ENCODE measurements around the gene COL4A2.

COL4A2 gene

GRCh38 chr13:110351636-110352420 lies 44.7 kb downstream of the COL4A2 start:
- no peak overlapping the region for H2BK12ac ChIP-seq (ENCODE audit: low read length)
- no peak overlapping the region for H2BK120ac ChIP-seq (ENCODE audit: low read depth, low read length)
- no CpG with 5 or more reads among the region's 6 CpGs for WGBS, 2 donors (ENCODE audit: extremely low coverage in 2 of 2, insufficient read length in 2 of 2, insufficient replicate concordance in 1 of 2)
- H3K27ac ChIP-seq (replicated peaks; ENCODE audit: low read length), result no peak overlapping the region
- no peak overlapping the region for H2BK15ac ChIP-seq (ENCODE audit: low read length)
- peaks cover 12% of the 10 kb centered on the region for H3K79me1 ChIP-seq (ENCODE audit: low read depth, low read length)
- H3K9me3 ChIP-seq (replicated peaks in 1 of 2; ENCODE audit: control insufficient read depth in 2 of 2, insufficient read depth in 1 of 2, low read depth in 1 of 2, low read length in 2 of 2), result no peaks in the 10 kb centered on the region
- no peak overlapping the region for H3K23ac ChIP-seq (ENCODE audit: low read depth, low read length, poor library complexity)
- no peaks in the 10 kb centered on the region for H3K27me3 ChIP-seq (ENCODE audit: control insufficient read depth in 3 of 3, insufficient read depth in 3 of 3, low read depth in 1 of 3, low read length in 3 of 3)
- peaks cover 4 to 6% of the 10 kb centered on the region in 2 donors for H3K4me1 ChIP-seq (ENCODE audit: control insufficient read depth in 2 of 2, insufficient read depth in 1 of 2, low read depth in 1 of 2, low read length in 2 of 2)
- H3K18ac ChIP-seq (ENCODE audit: low read length), result no peak overlapping the region
- no peak overlapping the region for H3K4me2 ChIP-seq (ENCODE audit: insufficient read depth, low read length, poor library complexity, severe bottlenecking)
- peaks cover 0 to 14% of the 10 kb centered on the region in 2 donors for H3K36me3 ChIP-seq (replicated peaks in 1 of 2; ENCODE audit: control insufficient read depth in 2 of 2, insufficient read depth in 2 of 2, low read length in 2 of 2)
- no peak overlapping the region for H3K14ac ChIP-seq (ENCODE audit: low read length)
- H2BK5ac ChIP-seq (ENCODE audit: low read length), result no peak overlapping the region
- H3K9ac ChIP-seq (ENCODE audit: low read depth, low read length, poor library complexity), result no peak overlapping the region
- H4K8ac ChIP-seq (ENCODE audit: low read depth, low read length), result no peak overlapping the region
- no peak overlapping the region for H2AK5ac ChIP-seq (ENCODE audit: low read depth, low read length)
- H2AFZ ChIP-seq (ENCODE audit: low read length), result no peak overlapping the region
- H3K4ac ChIP-seq (ENCODE audit: low read length), result no peak overlapping the region
- H4K91ac ChIP-seq (ENCODE audit: low read depth, low read length, poor library complexity), result no peak overlapping the region
- H3K4me3 ChIP-seq (ENCODE audit: low read length in 2 of 2), result no peak overlapping the region
- DNase-seq (ENCODE audit: low spot score), result no peak

GRCh38 chr13:110352735-110353134 lies 45.7 kb downstream of the COL4A2 start:
- Histone ChIP-seq H2BK12ac (ENCODE audit: low read length) (no peak overlapping the region), H3K27ac (replicated peaks; ENCODE audit: low read length) (no peak overlapping the region), H3K4me2 (ENCODE audit: insufficient read depth, low read length, poor library complexity, severe bottlenecking) (no peak overlapping the region), H3K9me3 (replicated peaks in 1 of 2; ENCODE audit: control insufficient read depth in 2 of 2, insufficient read depth in 1 of 2, low read depth in 1 of 2, low read length in 2 of 2) (no peaks in the 10 kb centered on the region), H2BK120ac (ENCODE audit: low read depth, low read length) (no peak overlapping the region), H2AK5ac (ENCODE audit: low read depth, low read length) (no peak overlapping the region), H3K79me1 (ENCODE audit: low read depth, low read length) (peaks cover 10% of the 10 kb centered on the region), H2AFZ (ENCODE audit: low read length) (no peak overlapping the region), H3K18ac (ENCODE audit: low read length) (peak overlapping the region; percentile 52), H3K27me3 (ENCODE audit: control insufficient read depth in 3 of 3, insufficient read depth in 3 of 3, low read depth in 1 of 3, low read length in 3 of 3) (no peaks in the 10 kb centered on the region), H3K9ac (ENCODE audit: low read depth, low read length, poor library complexity) (no peak overlapping the region), H3K36me3 (replicated peaks in 1 of 2; ENCODE audit: control insufficient read depth in 2 of 2, insufficient read depth in 2 of 2, low read length in 2 of 2) (peaks cover 3 to 20% of the 10 kb centered on the region in 2 donors), H4K8ac (ENCODE audit: low read depth, low read length) (no peak overlapping the region), H4K91ac (ENCODE audit: low read depth, low read length, poor library complexity) (no peak overlapping the region), H3K23ac (ENCODE audit: low read depth, low read length, poor library complexity) (peak overlapping the region; percentile 69), H3K4me3 (ENCODE audit: low read length in 2 of 2) (no peak overlapping the region), H2BK15ac (ENCODE audit: low read length) (no peak overlapping the region), H3K4ac (ENCODE audit: low read length) (no peak overlapping the region), H3K4me1 (ENCODE audit: control insufficient read depth in 2 of 2, insufficient read depth in 1 of 2, low read depth in 1 of 2, low read length in 2 of 2) (peaks cover 3 to 6% of the 10 kb centered on the region in 2 donors), H3K14ac (ENCODE audit: low read length) (no peak overlapping the region), H2BK5ac (ENCODE audit: low read length) (no peak overlapping the region)
- DNase-seq (ENCODE audit: low spot score), result no peak
- WGBS, 2 donors (ENCODE audit: extremely low coverage in 2 of 2, insufficient read length in 2 of 2, insufficient replicate concordance in 1 of 2), result no CpG with 5 or more reads among the region's 8 CpGs

- Histone ChIP-seq H2BK12ac (ENCODE audit: low read length) (no peak overlapping the region), H3K4ac (ENCODE audit: low read length) (no peak overlapping the region), H2BK15ac (ENCODE audit: low read length) (no peak overlapping the region), H3K27me3 (ENCODE audit: control insufficient read depth in 3 of 3, insufficient read depth in 3 of 3, low read depth in 1 of 3, low read length in 3 of 3) (no peaks in the 10 kb centered on the region), H3K79me1 (ENCODE audit: low read depth, low read length) (peaks cover 10% of the 10 kb centered on the region), H2BK5ac (ENCODE audit: low read length) (no peak overlapping the region), H3K4me2 (ENCODE audit: insufficient read depth, low read length, poor library complexity, severe bottlenecking) (no peak overlapping the region), H3K9ac (ENCODE audit: low read depth, low read length, poor library complexity) (no peak overlapping the region), H4K8ac (ENCODE audit: low read depth, low read length) (no peak overlapping the region), H3K4me3 (ENCODE audit: low read length in 2 of 2) (no peak overlapping the region), H3K36me3 (replicated peaks in 1 of 2; ENCODE audit: control insufficient read depth in 2 of 2, insufficient read depth in 2 of 2, low read length in 2 of 2) (peaks cover 5 to 26% of the 10 kb centered on the region in 2 donors), H4K91ac (ENCODE audit: low read depth, low read length, poor library complexity) (no peak overlapping the region), H2AFZ (ENCODE audit: low read length) (no peak overlapping the region), H3K18ac (ENCODE audit: low read length) (no peak overlapping the region), H2AK5ac (ENCODE audit: low read depth, low read length) (no peak overlapping the region), H2BK120ac (ENCODE audit: low read depth, low read length) (no peak overlapping the region), H3K14ac (ENCODE audit: low read length) (no peak overlapping the region), H3K27ac (replicated peaks; ENCODE audit: low read length) (no peak overlapping the region), H3K23ac (ENCODE audit: low read depth, low read length, poor library complexity) (no peak overlapping the region), H3K9me3 (replicated peaks in 1 of 2; ENCODE audit: control insufficient read depth in 2 of 2, insufficient read depth in 1 of 2, low read depth in 1 of 2, low read length in 2 of 2) (no peaks in the 10 kb centered on the region), H3K4me1 (ENCODE audit: control insufficient read depth in 2 of 2, insufficient read depth in 1 of 2, low read depth in 1 of 2, low read length in 2 of 2) (peaks cover 3 to 6% of the 10 kb centered on the region in 2 donors)
- WGBS, 2 donors (ENCODE audit: extremely low coverage in 2 of 2, insufficient read length in 2 of 2, insufficient replicate concordance in 1 of 2), result no CpG with 5 or more reads among the region's 13 CpGs
- DNase-seq (ENCODE audit: low spot score), result no peak
Observed at GRCh38 chr13:110353339-110353977, 46.4 kb downstream of the COL4A2 start.

- no peaks in the 10 kb centered on the region for H3K9me3 ChIP-seq (replicated peaks in 1 of 2; ENCODE audit: control insufficient read depth in 2 of 2, insufficient read depth in 1 of 2, low read depth in 1 of 2, low read length in 2 of 2)
- no peak overlapping the region for H3K27ac ChIP-seq (replicated peaks; ENCODE audit: low read length)
- H4K91ac ChIP-seq (ENCODE audit: low read depth, low read length, poor library complexity), result no peak overlapping the region
- DNase-seq (ENCODE audit: low spot score), result no peak
- peaks cover 3 to 6% of the 10 kb centered on the region in 2 donors for H3K4me1 ChIP-seq (ENCODE audit: control insufficient read depth in 2 of 2, insufficient read depth in 1 of 2, low read depth in 1 of 2, low read length in 2 of 2)
- WGBS, 2 donors (ENCODE audit: extremely low coverage in 2 of 2, insufficient read length in 2 of 2, insufficient replicate concordance in 1 of 2), result no CpG with 5 or more reads among the region's 6 CpGs
- H3K4me3 ChIP-seq (ENCODE audit: low read length in 2 of 2), result no peak overlapping the region
- no peak overlapping the region for H2BK15ac ChIP-seq (ENCODE audit: low read length)
- no peak overlapping the region for H3K4ac ChIP-seq (ENCODE audit: low read length)
- H3K14ac ChIP-seq (ENCODE audit: low read length), result no peak overlapping the region
- no peak overlapping the region for H2BK120ac ChIP-seq (ENCODE audit: low read depth, low read length)
- H3K9ac ChIP-seq (ENCODE audit: low read depth, low read length, poor library complexity), result no peak overlapping the region
- H3K36me3 ChIP-seq (replicated peaks in 1 of 2; ENCODE audit: control insufficient read depth in 2 of 2, insufficient read depth in 2 of 2, low read length in 2 of 2), result peaks cover 5 to 32% of the 10 kb centered on the region in 2 donors
- H2BK12ac ChIP-seq (ENCODE audit: low read length), result no peak overlapping the region
- peaks cover 10% of the 10 kb centered on the region for H3K79me1 ChIP-seq (ENCODE audit: low read depth, low read length)
- no peak overlapping the region for H2AK5ac ChIP-seq (ENCODE audit: low read depth, low read length)
- no peak overlapping the region for H2BK5ac ChIP-seq (ENCODE audit: low read length)
- no peak overlapping the region for H4K8ac ChIP-seq (ENCODE audit: low read depth, low read length)
- H3K23ac ChIP-seq (ENCODE audit: low read depth, low read length, poor library complexity), result no peak overlapping the region
- H3K4me2 ChIP-seq (ENCODE audit: insufficient read depth, low read length, poor library complexity, severe bottlenecking), result no peak overlapping the region
- H3K18ac ChIP-seq (ENCODE audit: low read length), result no peak overlapping the region
- H3K27me3 ChIP-seq (ENCODE audit: control insufficient read depth in 3 of 3, insufficient read depth in 3 of 3, low read depth in 1 of 3, low read length in 3 of 3), result no peaks in the 10 kb centered on the region
- H2AFZ ChIP-seq (ENCODE audit: low read length), result no peak overlapping the region
Observed at GRCh38 chr13:110354123-110354627, 47.1 kb downstream of the COL4A2 start.
